Testis (tissue), 3 donors: Measurements from ENCODE around the gene KCNG4. TPM values are rescaled to one million over a fixed set of nuclear protein-coding genes. Genes with fewer than 3 reads are reported as not detected.

ENCODE experiments used
- DNase-seq: peaks from one replicate; pipeline ENCODE4 v3.0.0-alpha.2; 2019
- H3K27ac ChIP-seq, 2 donors: fragments of 200-600 bp; sonication (generic); one replicate each; pipeline ENCODE4 v1.5.1; 2019
- H3K27me3 ChIP-seq: fragments of 200-600 bp; sonication (generic); one replicate; pipeline ENCODE4 v1.5.1; 2019
- H3K36me3 ChIP-seq: fragments of 200-600 bp; sonication (generic); one replicate; pipeline ENCODE4 v1.5.1; 2017; ENCODE audit warnings: low read depth; ENCODE audit errors: missing control alignments
- H3K4me1 ChIP-seq: fragments of 200-600 bp; sonication (generic); one replicate; pipeline ENCODE4 v1.5.1; 2019
- H3K4me3 ChIP-seq, 2 donors: fragments of 200-600 bp; sonication (generic); one replicate each; pipeline ENCODE4 v1.5.1; 2017 to 2019
- H3K9me3 ChIP-seq: fragments of 200-600 bp; sonication (generic); one replicate; pipeline ENCODE4 v1.5.1; 2017
- POLR2A ChIP-seq: fragments of 450-650 bp; IDR thresholded peaks from one replicate; pipeline ENCODE4 v1.6.1; 2017; ENCODE audit warnings: antibody characterized with exemption, mild to moderate bottlenecking, moderate library complexity
- WGBS, 2 donors: methylation state at CpG; one replicate each; pipeline ENCODE4 v1.1.5; 2018; 5-methylcytosine and 5-hydroxymethylcytosine counted together
- intact Hi-C: fragments of 100-400 bp; cut with DNase I; formaldehyde crosslinking; loops from one replicate; pipeline ENCODE4 v1.15.1; 2023; ENCODE audit warnings: low total_unique reads
- polyA plus RNA-seq: library from polyadenylated mRNA; stranded (reverse); fragments of 350-450 nt; fragmentation: Illumina TruSeq; extraction: RNeasy Lipid Tissue Mini Kit (QIAGEN cat#74804); gene quantifications from one replicate; pipeline ENCODE4 v1.2.3, GENCODE V29; 2014; ENCODE audit warnings: low read depth, low replicate concordance; ENCODE audit not compliant: insufficient read depth
- total RNA-seq, 2 donors: library from RNA; depleted of rRNA; stranded (reverse); fragments of >200 nt; gene quantifications; one replicate each; pipeline ENCODE4 v1.2.3, GENCODE V29; 2016
- TF ChIP-seq, protein P1 (sequence below), 3 experiments: fragments of 450-650 bp in 2 of 3; fragments of 200-600 bp in 1 of 3; sonication (generic) in 1 of 3; IDR thresholded peaks; one replicate each; pipeline ENCODE4 v1.5.1; 2016 to 2019; ENCODE audit warnings: antibody characterized with exemption in 3 of 3, mild to moderate bottlenecking in 2 of 3, moderate library complexity in 1 of 3

KCNG4 gene
- total and polyA plus RNA-seq, 3 donors from 2014 or later = 0.06 to 0.08 TPM; not detected in 1

GRCh38 chr16:84242839-84243238 is 3.0 kb upstream of the KCNG4 start:
- H3K4me1 ChIP-seq = peaks cover 4% of the 10 kb centered on the region
- no peak overlapping the region for H3K4me3 ChIP-seq
- 87 to 89% methylated on average over 9 of the region's 9 CpGs for WGBS, 2 donors
- intact Hi-C loops = no loop called here
- H3K9me3 ChIP-seq = no peaks in the 10 kb centered on the region
- H3K27ac ChIP-seq = no peak overlapping the region
- H3K27me3 ChIP-seq = no peaks in the 10 kb centered on the region
- no peaks in the 10 kb centered on the region for H3K36me3 ChIP-seq
- no peak for DNase-seq
- no peak for TF ChIP-seq POLR2A
- TF ChIP-seq, protein P1, sequence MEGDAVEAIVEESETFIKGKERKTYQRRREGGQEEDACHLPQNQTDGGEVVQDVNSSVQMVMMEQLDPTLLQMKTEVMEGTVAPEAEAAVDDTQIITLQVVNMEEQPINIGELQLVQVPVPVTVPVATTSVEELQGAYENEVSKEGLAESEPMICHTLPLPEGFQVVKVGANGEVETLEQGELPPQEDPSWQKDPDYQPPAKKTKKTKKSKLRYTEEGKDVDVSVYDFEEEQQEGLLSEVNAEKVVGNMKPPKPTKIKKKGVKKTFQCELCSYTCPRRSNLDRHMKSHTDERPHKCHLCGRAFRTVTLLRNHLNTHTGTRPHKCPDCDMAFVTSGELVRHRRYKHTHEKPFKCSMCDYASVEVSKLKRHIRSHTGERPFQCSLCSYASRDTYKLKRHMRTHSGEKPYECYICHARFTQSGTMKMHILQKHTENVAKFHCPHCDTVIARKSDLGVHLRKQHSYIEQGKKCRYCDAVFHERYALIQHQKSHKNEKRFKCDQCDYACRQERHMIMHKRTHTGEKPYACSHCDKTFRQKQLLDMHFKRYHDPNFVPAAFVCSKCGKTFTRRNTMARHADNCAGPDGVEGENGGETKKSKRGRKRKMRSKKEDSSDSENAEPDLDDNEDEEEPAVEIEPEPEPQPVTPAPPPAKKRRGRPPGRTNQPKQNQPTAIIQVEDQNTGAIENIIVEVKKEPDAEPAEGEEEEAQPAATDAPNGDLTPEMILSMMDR (IDR thresholded peaks at IDR 0.05) = no peak

DNA sequence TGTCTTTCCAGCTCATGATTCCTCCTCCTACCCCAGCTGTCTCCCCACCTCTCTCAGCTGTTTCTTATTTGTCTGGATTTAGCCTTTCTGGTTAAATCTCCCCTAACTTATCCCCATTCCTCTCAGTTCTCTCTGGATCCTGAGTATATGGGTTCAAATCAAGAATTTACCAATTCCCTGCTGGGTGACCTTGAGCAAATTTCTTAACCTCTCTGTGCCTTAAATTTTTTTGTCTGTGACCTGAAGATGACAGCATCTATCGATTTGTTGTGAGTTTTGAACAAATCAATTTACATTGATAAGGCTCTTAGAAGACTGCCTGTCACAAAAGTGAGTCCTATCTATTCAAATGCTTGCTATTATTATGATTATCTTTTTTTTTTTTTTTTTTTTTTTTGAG is 2.0 kb upstream of the KCNG4 start:
- TF ChIP-seq, protein P1 (IDR thresholded peaks at IDR 0.05) = no peak
- TF ChIP-seq POLR2A = no peak
- 84 to 88% methylated on average over 1 of the region's 1 CpG for WGBS, 2 donors
- Histone ChIP-seq H3K36me3 (no peaks in the 10 kb centered on the region), H3K4me3 (no peak overlapping the region), H3K27me3 (no peaks in the 10 kb centered on the region), H3K4me1 (peaks cover 4% of the 10 kb centered on the region), H3K27ac (no peak overlapping the region), H3K9me3 (no peaks in the 10 kb centered on the region)
- no peak for DNase-seq
- intact Hi-C loops = no loop called here

- TF ChIP-seq, protein P1 (IDR thresholded peaks at IDR 0.05) = no peak
- no peak for TF ChIP-seq POLR2A
- intact Hi-C loops = no loop called here
- DNase-seq = no peak
- Histone ChIP-seq H3K27me3 (no peaks in the 10 kb centered on the region), H3K4me1 (peaks cover 4% of the 10 kb centered on the region), H3K4me3 (no peak overlapping the region), H3K36me3 (no peaks in the 10 kb centered on the region), H3K27ac (no peak overlapping the region), H3K9me3 (no peaks in the 10 kb centered on the region)
- WGBS, 2 donors = 67 to 69% methylated on average over 2 of the region's 2 CpGs
These were observed 643 bp upstream of the KCNG4 start for GRCh38 chr16:84240455-84240854.

DNA sequence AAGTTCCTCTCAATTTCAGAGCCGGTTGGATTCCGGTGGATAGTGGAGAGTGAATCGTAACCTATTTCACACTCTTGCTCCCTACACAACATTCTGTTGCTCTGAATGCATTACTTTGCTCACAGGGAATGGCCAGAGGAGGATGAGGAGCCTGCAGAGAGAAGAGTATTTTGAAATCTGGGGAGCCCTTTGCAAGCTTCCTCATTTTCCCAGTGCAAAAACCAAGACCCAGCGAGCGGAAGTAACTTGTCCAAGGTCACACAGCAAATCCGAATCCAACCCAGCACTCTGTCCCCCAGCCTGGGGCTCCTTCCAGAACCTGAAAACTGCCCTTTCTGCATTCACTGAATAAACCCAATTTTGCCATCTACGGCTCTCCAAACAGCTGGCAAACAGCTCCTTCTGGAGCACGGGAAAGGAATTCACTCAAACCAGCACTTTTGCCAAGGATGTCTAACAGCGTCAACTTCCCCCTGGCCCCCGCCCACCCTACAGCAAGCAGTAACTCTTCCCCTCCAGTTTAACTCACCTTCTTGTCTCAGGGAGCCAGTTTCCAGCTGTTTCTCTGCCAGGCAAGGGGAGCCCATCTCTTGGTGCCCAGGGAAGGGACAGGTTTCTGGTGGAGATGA is 557 bp downstream of the KCNG4 start:
- H3K9me3 ChIP-seq = no peaks in the 10 kb centered on the region
- 45 to 50% methylated on average over 10 of the region's 10 CpGs for WGBS, 2 donors
- no peak for DNase-seq
- no peak for TF ChIP-seq POLR2A
- TF ChIP-seq, protein P1 (IDR thresholded peaks at IDR 0.05) = no peak
- no peak overlapping the region for H3K27ac ChIP-seq
- H3K36me3 ChIP-seq = no peaks in the 10 kb centered on the region
- H3K27me3 ChIP-seq = no peaks in the 10 kb centered on the region
- intact Hi-C loops = no loop called here
- no peak overlapping the region for H3K4me3 ChIP-seq
- H3K4me1 ChIP-seq = peaks cover 15% of the 10 kb centered on the region
